Effector memory CD4-positive, alpha-beta T cell (primary cell): ENCODE results near the gene TTPAL.
A peak's percentile ranks its signal among the peaks of the same experiment; 100 is the strongest.

Experiments
- DNase-seq, 3 donors: peaks; one replicate each; pipeline ENCODE4 v3.0.0-alpha.2; 2020
- H3K27ac ChIP-seq: 2 replicates; pipeline ENCODE4 v1.7.0; 2013; ENCODE audit warnings: mild to moderate bottlenecking, low read length, moderate library complexity; ENCODE audit not compliant: insufficient read depth, poor library complexity, severe bottlenecking
- H3K27me3 ChIP-seq: replicated peaks from 2 replicates; pipeline ENCODE4 v1.7.0; 2013; ENCODE audit warnings: mild to moderate bottlenecking, low read length; ENCODE audit not compliant: insufficient read depth, control insufficient read depth, poor library complexity, severe bottlenecking
- H3K36me3 ChIP-seq: 2 replicates; pipeline ENCODE4 v1.7.0; 2013; ENCODE audit warnings: mild to moderate bottlenecking, low read length, moderate library complexity; ENCODE audit not compliant: control insufficient read depth, insufficient read depth
- H3K4me1 ChIP-seq: 2 replicates; pipeline ENCODE4 v1.7.0; 2013; ENCODE audit warnings: low read length, mild to moderate bottlenecking; ENCODE audit not compliant: control insufficient read depth, insufficient read depth, poor library complexity, severe bottlenecking
- H3K4me3 ChIP-seq: 2 replicates; pipeline ENCODE4 v1.7.0; 2013; ENCODE audit warnings: low read length, low read depth, mild to moderate bottlenecking; ENCODE audit not compliant: insufficient read depth, poor library complexity, severe bottlenecking
- H3K9me3 ChIP-seq: 2 replicates; pipeline ENCODE4 v1.7.0; 2013; ENCODE audit warnings: mild to moderate bottlenecking, low read length, moderate library complexity; ENCODE audit not compliant: control insufficient read depth

The TTPAL gene

GRCh38 chr20:44495802-44496481 lies 20.3 kb downstream of the TTPAL start:
- Histone ChIP-seq H3K4me1 (no peaks in the 10 kb centered on the region), H3K36me3 (peaks cover 80% of the 10 kb centered on the region), H3K4me3 (no peak overlapping the region), H3K27me3 (no peaks in the 10 kb centered on the region), H3K27ac (peak overlapping the region; percentile 36), H3K9me3 (no peaks in the 10 kb centered on the region)
- no peak for DNase-seq

DNA sequence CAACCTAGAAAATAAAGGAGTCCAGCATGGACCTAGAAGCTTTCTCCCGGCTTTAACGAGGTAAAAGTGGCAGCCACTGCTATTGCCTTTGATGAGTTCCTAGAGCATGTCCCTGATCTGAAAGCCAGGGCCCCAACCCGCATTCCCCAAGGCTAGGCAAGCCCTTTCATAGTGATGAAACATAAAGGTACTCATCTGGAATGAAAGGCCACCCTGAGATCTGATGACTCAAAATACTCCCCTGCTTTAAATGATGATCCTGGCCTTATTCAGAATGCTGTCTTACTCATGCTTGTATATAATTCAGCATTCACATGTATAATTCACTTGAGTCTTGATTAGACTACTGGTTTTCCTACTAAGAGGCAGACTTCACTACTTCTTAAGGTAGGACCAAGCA lies 21.3 kb downstream of the TTPAL start:
- no peaks in the 10 kb centered on the region for H3K9me3 ChIP-seq
- no peak overlapping the region for H3K27ac ChIP-seq
- peaks cover 81% of the 10 kb centered on the region for H3K36me3 ChIP-seq
- no peaks in the 10 kb centered on the region for H3K27me3 ChIP-seq
- no peaks in the 10 kb centered on the region for H3K4me1 ChIP-seq
- no peak for DNase-seq
- H3K4me3 ChIP-seq: no peak overlapping the region

- no peaks in the 10 kb centered on the region for H3K27me3 ChIP-seq
- no peak overlapping the region for H3K27ac ChIP-seq
- H3K4me1 ChIP-seq: no peaks in the 10 kb centered on the region
- peaks cover 82% of the 10 kb centered on the region for H3K36me3 ChIP-seq
- no peak for DNase-seq
- no peak overlapping the region for H3K4me3 ChIP-seq
- H3K9me3 ChIP-seq: no peaks in the 10 kb centered on the region
Observed at GRCh38 chr20:44497761-44498160, 22.1 kb downstream of the TTPAL start.

- Histone ChIP-seq H3K27ac (no peak overlapping the region), H3K36me3 (peaks cover 89% of the 10 kb centered on the region), H3K9me3 (no peaks in the 10 kb centered on the region), H3K4me1 (no peaks in the 10 kb centered on the region), H3K4me3 (no peak overlapping the region), H3K27me3 (no peaks in the 10 kb centered on the region)
- DNase-seq: no peak
Observed at GRCh38 chr20:44500221-44500620, 24.5 kb downstream of the TTPAL start.

- DNase-seq: no peak
- Histone ChIP-seq H3K27ac (no peak overlapping the region), H3K36me3 (peaks cover 83% of the 10 kb centered on the region)
Observed at GRCh38 chr20:44501448-44501847, 25.8 kb downstream of the TTPAL start.

GRCh38 chr20:44502968-44503367 lies 27.3 kb downstream of the TTPAL start:
- no peaks in the 10 kb centered on the region for H3K9me3 ChIP-seq
- no peak overlapping the region for H3K4me3 ChIP-seq
- no peak overlapping the region for H3K27ac ChIP-seq
- H3K27me3 ChIP-seq: no peaks in the 10 kb centered on the region
- peaks cover 86% of the 10 kb centered on the region for H3K36me3 ChIP-seq
- H3K4me1 ChIP-seq: no peaks in the 10 kb centered on the region
- DNase-seq: no peak

More at GRCh38 chr20:44501448-44501847, 25.8 kb downstream of the TTPAL start:
- no peaks in the 10 kb centered on the region for H3K9me3 ChIP-seq
- H3K4me1 ChIP-seq: no peaks in the 10 kb centered on the region
- no peaks in the 10 kb centered on the region for H3K27me3 ChIP-seq
- no peak overlapping the region for H3K4me3 ChIP-seq

GRCh38 chr20:44504402-44505307 lies 29.0 kb downstream of the TTPAL start:
- Histone ChIP-seq H3K4me1 (no peaks in the 10 kb centered on the region), H3K27ac (no peak overlapping the region), H3K27me3 (no peaks in the 10 kb centered on the region), H3K4me3 (no peak overlapping the region), H3K9me3 (no peaks in the 10 kb centered on the region), H3K36me3 (peaks cover 88% of the 10 kb centered on the region)
- no peak for DNase-seq

GRCh38 chr20:44509762-44510161 lies 34.1 kb downstream of the TTPAL start:
- Histone ChIP-seq H3K27ac (no peak overlapping the region), H3K36me3 (peaks cover 65% of the 10 kb centered on the region), H3K27me3 (no peaks in the 10 kb centered on the region), H3K4me3 (no peak overlapping the region), H3K9me3 (no peaks in the 10 kb centered on the region), H3K4me1 (no peaks in the 10 kb centered on the region)
- no peak for DNase-seq

DNA sequence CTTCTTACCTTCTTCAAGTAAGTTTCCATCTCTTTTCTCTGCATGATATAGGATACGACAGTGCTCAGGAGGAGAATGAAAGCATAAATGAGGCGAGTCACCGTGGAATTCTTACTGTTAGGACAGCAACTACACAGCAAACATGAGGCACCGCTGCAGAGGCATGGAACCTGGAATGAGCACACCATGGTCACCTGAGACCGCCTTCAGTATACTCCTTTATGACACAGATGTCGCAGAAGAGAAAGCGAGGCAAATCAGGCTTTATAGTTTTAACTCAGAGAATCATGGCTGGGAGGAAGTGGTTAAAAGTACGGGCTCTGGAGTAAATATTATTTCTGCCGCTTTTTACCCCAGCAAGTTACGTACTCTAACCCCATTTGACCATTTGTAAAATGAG lies 38.2 kb downstream of the TTPAL start:
- H3K27ac ChIP-seq: no peak overlapping the region

GRCh38 chr20:44516491-44516890 lies 40.8 kb downstream of the TTPAL start:
- Histone ChIP-seq H3K9me3 (no peaks in the 10 kb centered on the region), H3K27ac (no peak overlapping the region), H3K36me3 (peaks cover 10% of the 10 kb centered on the region), H3K4me1 (peaks cover 31% of the 10 kb centered on the region), H3K27me3 (no peaks in the 10 kb centered on the region), H3K4me3 (no peak overlapping the region)
- DNase-seq: no peak

More for the DNA sequence above, 38.2 kb downstream of the TTPAL start:
- no peak for DNase-seq
- H3K36me3 ChIP-seq: peaks cover 34% of the 10 kb centered on the region
- H3K9me3 ChIP-seq: no peaks in the 10 kb centered on the region
- H3K4me3 ChIP-seq: no peak overlapping the region
- no peaks in the 10 kb centered on the region for H3K27me3 ChIP-seq
- peaks cover 9% of the 10 kb centered on the region for H3K4me1 ChIP-seq
